ENCODE results near the gene HIGD2A.

Gene HIGD2A

GRCh38 chr5:176382721-176383120 lies 5.8 kb upstream of the HIGD2A start:
- H3K4me3 ChIP-seq (replicated peaks; ENCODE audit: low read depth, low read length): no peak overlapping the region
- no peak for DNase-seq (ENCODE audit: low read depth)
- no peak for TF ChIP-seq CTCF (IDR thresholded peaks at IDR 0.05; ENCODE audit: low read length, missing control alignments)

GRCh38 chr5:176383248-176383905 lies 5.2 kb upstream of the HIGD2A start:
- no peak for TF ChIP-seq CTCF (IDR thresholded peaks at IDR 0.05; ENCODE audit: low read length, missing control alignments)
- DNase-seq (ENCODE audit: low read depth): no peak
- H3K4me3 ChIP-seq (replicated peaks; ENCODE audit: low read depth, low read length): no peak overlapping the region

- no peak for DNase-seq (ENCODE audit: low read depth)
- no peak for TF ChIP-seq CTCF (IDR thresholded peaks at IDR 0.05; ENCODE audit: low read length, missing control alignments)
- H3K4me3 ChIP-seq (replicated peaks; ENCODE audit: low read depth, low read length): no peak overlapping the region
Observed at GRCh38 chr5:176383961-176384360, 4.6 kb upstream of the HIGD2A start.

GRCh38 chr5:176384366-176384930 lies 4.1 kb upstream of the HIGD2A start:
- no peak for TF ChIP-seq CTCF (IDR thresholded peaks at IDR 0.05; ENCODE audit: low read length, missing control alignments)
- H3K4me3 ChIP-seq (replicated peaks; ENCODE audit: low read depth, low read length): no peak overlapping the region
- no peak for DNase-seq (ENCODE audit: low read depth)

- DNase-seq (ENCODE audit: low read depth): no peak
- H3K4me3 ChIP-seq (replicated peaks; ENCODE audit: low read depth, low read length): no peak overlapping the region
- no peak for TF ChIP-seq CTCF (IDR thresholded peaks at IDR 0.05; ENCODE audit: low read length, missing control alignments)
Observed at GRCh38 chr5:176384991-176385390, 3.6 kb upstream of the HIGD2A start.

GRCh38 chr5:176386491-176386890 lies 2.1 kb upstream of the HIGD2A start:
- no peak for DNase-seq (ENCODE audit: low read depth)
- H3K4me3 ChIP-seq (replicated peaks; ENCODE audit: low read depth, low read length): no peak overlapping the region
- TF ChIP-seq CTCF (IDR thresholded peaks at IDR 0.05; ENCODE audit: low read length, missing control alignments): no peak

- H3K4me3 ChIP-seq (replicated peaks; ENCODE audit: low read depth, low read length): peak overlapping the region; percentile 84
- TF ChIP-seq CTCF (IDR thresholded peaks at IDR 0.05; ENCODE audit: low read length, missing control alignments): no peak
- no peak for DNase-seq (ENCODE audit: low read depth)
Observed at GRCh38 chr5:176387384-176387925, 1.1 kb upstream of the HIGD2A start.
